Fibroblast of villous mesenchyme (primary cell): Measurements from ENCODE around the gene STARD3. TPM values are rescaled to one million over a fixed set of nuclear protein-coding genes. Genes with fewer than 3 reads are reported as not detected.

Source experiments
- DNase-seq: peaks from one replicate; pipeline ENCODE4 v3.0.0-alpha.2; 2010; ENCODE audit warnings: low read depth
- H3K4me3 ChIP-seq: 2 replicates; pipeline ENCODE4 v1.5.1; 2011; ENCODE audit warnings: low read depth, mild to moderate bottlenecking, low read length
- total RNA-seq: library from RNA; depleted of rRNA; stranded (reverse); fragments of >200 nt; gene quantifications from 2 replicates; pipeline ENCODE4 v1.2.3, GENCODE V29; 2012
- TF ChIP-seq, protein P1 (sequence below): IDR thresholded peaks from 2 replicates; pipeline ENCODE4 v1.5.1; 2012; ENCODE audit warnings: low read depth, mild to moderate bottlenecking, low read length; ENCODE audit not compliant: insufficient read depth

Gene STARD3
- total RNA-seq, 1 donor: 23.7 TPM

DNA sequence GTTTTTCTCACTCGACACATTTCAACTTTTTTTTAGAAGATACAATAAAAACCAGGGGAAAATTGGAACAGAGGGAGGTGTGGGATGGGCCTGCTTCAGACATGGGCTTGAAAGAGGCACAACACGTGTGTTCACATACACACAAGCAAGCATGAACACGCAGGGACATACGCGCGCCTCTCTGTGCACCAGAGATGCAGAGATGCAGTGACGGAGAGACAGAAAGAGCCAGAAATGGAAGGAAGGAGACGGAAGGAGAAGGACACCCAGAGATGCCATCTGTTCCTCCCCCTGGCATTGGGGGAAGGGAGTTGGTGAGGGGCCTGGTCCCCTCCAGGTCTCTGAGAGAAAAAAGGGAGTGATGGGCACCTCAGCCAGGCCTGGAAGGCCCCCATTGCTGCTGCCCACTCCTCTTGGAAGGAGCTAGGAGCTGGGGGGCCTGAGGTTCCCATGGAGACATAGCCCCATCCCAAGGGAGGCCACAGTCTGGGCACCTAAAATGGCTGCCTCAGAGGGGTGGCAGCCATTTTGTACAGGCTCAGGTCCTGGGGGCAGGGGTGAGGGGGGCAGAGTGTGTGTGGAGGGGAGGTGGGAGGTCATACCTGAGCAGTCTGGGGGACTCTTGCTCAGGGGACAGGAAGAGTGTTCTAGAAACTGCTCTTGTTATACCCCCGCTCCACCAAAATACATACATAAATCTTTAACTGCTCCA is 25.4 kb upstream of the STARD3 start:
- TF ChIP-seq, protein P1, sequence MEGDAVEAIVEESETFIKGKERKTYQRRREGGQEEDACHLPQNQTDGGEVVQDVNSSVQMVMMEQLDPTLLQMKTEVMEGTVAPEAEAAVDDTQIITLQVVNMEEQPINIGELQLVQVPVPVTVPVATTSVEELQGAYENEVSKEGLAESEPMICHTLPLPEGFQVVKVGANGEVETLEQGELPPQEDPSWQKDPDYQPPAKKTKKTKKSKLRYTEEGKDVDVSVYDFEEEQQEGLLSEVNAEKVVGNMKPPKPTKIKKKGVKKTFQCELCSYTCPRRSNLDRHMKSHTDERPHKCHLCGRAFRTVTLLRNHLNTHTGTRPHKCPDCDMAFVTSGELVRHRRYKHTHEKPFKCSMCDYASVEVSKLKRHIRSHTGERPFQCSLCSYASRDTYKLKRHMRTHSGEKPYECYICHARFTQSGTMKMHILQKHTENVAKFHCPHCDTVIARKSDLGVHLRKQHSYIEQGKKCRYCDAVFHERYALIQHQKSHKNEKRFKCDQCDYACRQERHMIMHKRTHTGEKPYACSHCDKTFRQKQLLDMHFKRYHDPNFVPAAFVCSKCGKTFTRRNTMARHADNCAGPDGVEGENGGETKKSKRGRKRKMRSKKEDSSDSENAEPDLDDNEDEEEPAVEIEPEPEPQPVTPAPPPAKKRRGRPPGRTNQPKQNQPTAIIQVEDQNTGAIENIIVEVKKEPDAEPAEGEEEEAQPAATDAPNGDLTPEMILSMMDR: no peak
- H3K4me3 ChIP-seq: no peak overlapping the region
- no peak for DNase-seq

DNA sequence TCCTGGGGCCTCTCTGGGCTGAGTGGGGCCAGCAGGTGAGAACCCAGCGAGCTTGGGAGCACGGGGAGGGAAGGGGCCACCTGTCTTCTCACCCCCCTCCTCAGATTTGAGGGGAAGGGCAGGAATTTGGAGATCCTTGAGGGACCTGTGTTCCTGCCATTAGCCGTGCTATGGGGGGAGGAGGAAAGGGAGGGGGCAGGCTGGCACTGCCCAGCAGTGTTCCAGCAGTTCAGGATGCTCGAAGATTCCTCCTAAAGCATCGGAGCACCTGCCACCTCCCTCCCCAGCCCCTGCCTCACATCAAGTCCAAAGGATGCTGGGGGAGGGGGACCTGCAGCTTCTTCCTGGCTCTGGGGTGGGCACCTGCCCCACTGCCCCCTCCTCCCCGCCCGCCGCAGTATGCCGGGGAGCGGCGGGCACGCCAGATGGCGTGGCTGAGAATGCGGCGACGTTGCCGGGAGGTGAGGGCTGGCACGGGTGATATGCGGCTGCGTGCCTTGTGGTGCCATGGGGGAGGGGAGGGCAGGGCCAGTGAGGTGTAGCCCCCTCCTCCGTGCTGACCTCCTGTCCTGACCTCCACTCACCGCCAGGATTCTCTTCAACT is 24.6 kb upstream of the STARD3 start:
- TF ChIP-seq, protein P1: no peak
- no peak overlapping the region for H3K4me3 ChIP-seq
- no peak for DNase-seq

DNA sequence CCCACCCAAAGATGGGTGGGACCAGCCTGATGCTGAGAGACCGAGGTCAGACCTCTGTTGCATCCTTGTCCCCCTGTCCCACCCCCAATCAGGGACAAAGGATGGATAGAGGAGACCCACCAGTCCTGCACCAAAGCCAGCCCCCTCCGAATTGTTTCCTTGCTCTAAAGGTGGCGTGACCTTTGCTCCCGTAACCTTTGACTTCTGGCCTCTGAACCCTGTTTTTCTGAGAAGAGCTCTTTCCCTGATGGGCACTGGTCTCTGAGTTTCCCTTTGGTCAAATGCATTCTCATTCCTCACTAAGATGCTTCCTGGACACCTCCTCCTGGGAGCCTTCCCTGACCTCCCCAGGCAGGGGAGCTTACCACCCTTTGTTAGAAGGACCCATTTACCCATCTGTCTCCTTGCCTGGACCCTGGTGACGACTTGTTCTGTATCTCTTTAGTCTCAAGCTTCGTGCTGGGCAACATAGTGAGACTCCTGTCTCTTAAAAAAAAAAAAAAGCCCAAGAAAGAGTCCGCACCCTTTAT is 23.9 kb upstream of the STARD3 start:
- H3K4me3 ChIP-seq: no peak overlapping the region
- TF ChIP-seq, protein P1: no peak
- DNase-seq: no peak

DNA sequence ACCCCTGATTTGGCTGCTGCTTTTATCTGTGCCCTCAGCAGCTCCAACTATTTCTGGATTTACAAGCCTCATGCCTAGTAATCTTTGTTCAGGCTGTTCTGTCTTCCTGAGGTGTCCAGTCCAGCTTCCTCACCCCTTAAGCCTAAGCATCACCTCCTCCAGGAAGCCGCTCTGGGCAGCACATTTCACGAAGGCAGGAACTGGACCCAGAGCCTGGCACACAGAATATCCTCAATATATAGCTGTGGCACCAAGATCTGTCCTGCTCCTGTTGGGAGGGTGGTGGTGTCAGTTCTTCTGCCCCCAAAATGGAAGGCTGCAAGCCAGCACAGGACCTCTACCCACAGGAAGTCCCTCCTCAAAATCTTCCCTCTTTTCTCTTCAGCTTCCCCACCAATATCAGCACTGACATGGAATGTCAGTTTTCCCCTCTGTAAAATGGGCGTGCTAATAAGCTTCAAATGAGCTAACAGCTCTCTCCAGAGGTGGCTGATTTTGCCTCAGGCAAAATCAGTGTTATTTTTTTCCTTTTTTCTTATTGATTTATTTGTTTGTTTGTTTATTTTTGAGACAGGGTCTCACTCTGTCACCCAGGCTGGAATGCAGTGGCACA is 22.3 kb upstream of the STARD3 start:
- TF ChIP-seq, protein P1: no peak
- DNase-seq: no peak
- H3K4me3 ChIP-seq: no peak overlapping the region

DNA sequence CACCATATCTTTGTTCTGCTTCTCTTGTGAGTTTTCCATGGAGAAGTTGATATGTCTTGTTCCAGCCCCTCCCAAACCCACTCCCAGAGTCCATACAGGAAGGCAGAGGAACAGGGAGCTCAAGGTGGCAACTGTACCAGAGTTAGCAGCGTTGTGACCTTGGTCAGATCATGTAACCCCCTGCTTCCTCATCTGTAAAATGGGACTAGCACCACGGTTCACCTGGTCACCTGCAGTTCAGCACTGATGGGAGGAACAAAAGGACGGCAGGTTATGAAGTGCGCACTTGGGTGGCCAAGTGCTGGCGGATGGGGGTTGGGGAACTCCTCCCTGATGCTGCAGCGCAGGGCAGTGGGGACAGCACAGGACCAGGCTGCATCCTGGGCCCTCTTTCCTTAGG is 21.5 kb upstream of the STARD3 start:
- no peak for DNase-seq
- H3K4me3 ChIP-seq: no peak overlapping the region
- TF ChIP-seq, protein P1: no peak

DNA sequence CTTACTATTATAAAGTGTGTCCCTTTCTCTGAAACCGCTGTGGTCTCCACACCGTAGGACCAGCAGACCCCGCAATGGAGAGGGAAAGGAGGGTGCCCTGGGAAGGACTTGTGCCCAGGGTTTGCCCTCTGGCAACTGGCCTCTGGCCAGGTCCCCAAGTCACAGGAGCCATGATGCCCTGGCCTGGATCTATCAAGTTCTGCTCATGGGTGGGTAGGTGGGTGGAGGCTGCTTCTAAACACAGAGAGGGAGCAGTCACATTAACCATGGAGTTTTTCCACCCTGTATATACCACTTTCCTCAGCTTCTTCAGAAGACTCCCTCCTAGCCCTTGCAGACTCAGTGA is 19.9 kb upstream of the STARD3 start:
- TF ChIP-seq, protein P1: no peak
- peak overlapping the region; percentile 65 for H3K4me3 ChIP-seq

More for the DNA sequence above, 19.9 kb upstream of the STARD3 start:
- DNase-seq: no peak
